GM23248 (cell line): ENCODE data around the gene FOXS1. TPM values are rescaled to one million over a fixed set of nuclear protein-coding genes. Genes with fewer than 3 reads are reported as not detected.

ENCODE experiments used
- DNase-seq: peaks from one replicate; pipeline ENCODE4 v3.0.0-alpha.2; 2015
- H2AFZ ChIP-seq: fragments of 200-600 bp; sonication (generic); 2 replicates; pipeline ENCODE4 v1.6.1; 2016; ENCODE audit warnings: antibody characterized with exemption
- H3F3A ChIP-seq: fragments of 200-600 bp; sonication (generic); 2 replicates; pipeline ENCODE4 v1.6.1; 2016; ENCODE audit warnings: mild to moderate bottlenecking, antibody characterized with exemption, mixed run types; ENCODE audit not compliant: insufficient read depth
- H3K27ac ChIP-seq: fragments of 200-600 bp; sonication (generic); 2 replicates; pipeline ENCODE4 v1.5.1; 2016; ENCODE audit warnings: mild to moderate bottlenecking
- H3K27me3 ChIP-seq: fragments of 200-600 bp; sonication (generic); replicated peaks from 2 replicates; pipeline ENCODE4 v1.6.1; 2016; ENCODE audit warnings: mild to moderate bottlenecking; ENCODE audit not compliant: insufficient read depth
- H3K36me3 ChIP-seq: fragments of 200-600 bp; sonication (generic); 2 replicates; pipeline ENCODE4 v1.6.1; 2016; ENCODE audit warnings: low read depth, mild to moderate bottlenecking
- H3K4me1 ChIP-seq: fragments of 200-600 bp; sonication (generic); 2 replicates; pipeline ENCODE4 v1.6.1; 2016; ENCODE audit warnings: mild to moderate bottlenecking; ENCODE audit not compliant: insufficient read depth
- H3K4me2 ChIP-seq: fragments of 200-600 bp; sonication (generic); one replicate; pipeline ENCODE4 v1.6.1; 2016; ENCODE audit warnings: mild to moderate bottlenecking; ENCODE audit not compliant: unreplicated experiment
- H3K4me3 ChIP-seq: fragments of 200-600 bp; sonication (generic); 2 replicates; pipeline ENCODE4 v1.5.1; 2016; ENCODE audit warnings: mild to moderate bottlenecking
- H3K79me2 ChIP-seq: fragments of 200-600 bp; sonication (generic); 2 replicates; pipeline ENCODE4 v1.6.1; 2016; ENCODE audit warnings: mild to moderate bottlenecking; ENCODE audit not compliant: insufficient read depth
- H3K9ac ChIP-seq: fragments of 200-600 bp; sonication (generic); 2 replicates; pipeline ENCODE4 v1.6.1; 2016; ENCODE audit warnings: mild to moderate bottlenecking
- H3K9me2 ChIP-seq: fragments of 200-600 bp; sonication (generic); 2 replicates; pipeline ENCODE4 v1.6.1; 2016; ENCODE audit warnings: mixed run types, mild to moderate bottlenecking, moderate library complexity; ENCODE audit not compliant: insufficient read depth
- H3K9me3 ChIP-seq: fragments of 200-600 bp; sonication (generic); one replicate; pipeline ENCODE4 v1.6.1; 2017; ENCODE audit warnings: low read depth
- H4K20me1 ChIP-seq: fragments of 200-600 bp; sonication (generic); 2 replicates; pipeline ENCODE4 v1.6.0; 2016; ENCODE audit not compliant: insufficient read depth
- EZH2 ChIP-seq: fragments of 200-600 bp; sonication (generic); IDR thresholded peaks from 2 replicates; pipeline ENCODE4 v1.6.1; 2018; ENCODE audit warnings: antibody characterized with exemption, mild to moderate bottlenecking; ENCODE audit not compliant: insufficient read depth, poor library complexity, severe bottlenecking
- EZH2phosphoT487 ChIP-seq: fragments of 200-600 bp; sonication (generic); IDR thresholded peaks from 2 replicates; pipeline ENCODE4 v1.6.1; 2018; ENCODE audit warnings: antibody characterized with exemption, moderate library complexity, mild to moderate bottlenecking, low read depth; ENCODE audit not compliant: insufficient read depth
- WGBS, 2 experiments: methylation state at CpG; one replicate each; pipeline ENCODE4 v1.1.6; 2015 to 2017; ENCODE audit warnings: low lambda C conversion rate in 2 of 2, low coverage in 1 of 2; ENCODE audit errors: missing lambda C conversion rate in 2 of 2; 5-methylcytosine and 5-hydroxymethylcytosine counted together
- in situ Hi-C: fragments of 300-500 bp; cut with MboI; formaldehyde crosslinking; loops from 2 replicates; pipeline ENCODE4 v1.15.0; 2020
- polyA plus RNA-seq: library from polyadenylated mRNA; unstranded; fragments of >200 nt; fragmentation: Nextera tagmentation; extraction: Ambion mirVana; gene quantifications from 2 replicates; pipeline ENCODE4 v1.2.1, GENCODE V29; 2016
- total RNA-seq: library from RNA; depleted of rRNA; stranded (reverse); fragments of >200 nt; shearing (Covaris generic); gene quantifications from 2 replicates; pipeline ENCODE4 v1.2.3, GENCODE V29; 2014

FOXS1 gene
- total and polyA plus RNA-seq, 2 experiments from 2014 or later, result not detected

DNA sequence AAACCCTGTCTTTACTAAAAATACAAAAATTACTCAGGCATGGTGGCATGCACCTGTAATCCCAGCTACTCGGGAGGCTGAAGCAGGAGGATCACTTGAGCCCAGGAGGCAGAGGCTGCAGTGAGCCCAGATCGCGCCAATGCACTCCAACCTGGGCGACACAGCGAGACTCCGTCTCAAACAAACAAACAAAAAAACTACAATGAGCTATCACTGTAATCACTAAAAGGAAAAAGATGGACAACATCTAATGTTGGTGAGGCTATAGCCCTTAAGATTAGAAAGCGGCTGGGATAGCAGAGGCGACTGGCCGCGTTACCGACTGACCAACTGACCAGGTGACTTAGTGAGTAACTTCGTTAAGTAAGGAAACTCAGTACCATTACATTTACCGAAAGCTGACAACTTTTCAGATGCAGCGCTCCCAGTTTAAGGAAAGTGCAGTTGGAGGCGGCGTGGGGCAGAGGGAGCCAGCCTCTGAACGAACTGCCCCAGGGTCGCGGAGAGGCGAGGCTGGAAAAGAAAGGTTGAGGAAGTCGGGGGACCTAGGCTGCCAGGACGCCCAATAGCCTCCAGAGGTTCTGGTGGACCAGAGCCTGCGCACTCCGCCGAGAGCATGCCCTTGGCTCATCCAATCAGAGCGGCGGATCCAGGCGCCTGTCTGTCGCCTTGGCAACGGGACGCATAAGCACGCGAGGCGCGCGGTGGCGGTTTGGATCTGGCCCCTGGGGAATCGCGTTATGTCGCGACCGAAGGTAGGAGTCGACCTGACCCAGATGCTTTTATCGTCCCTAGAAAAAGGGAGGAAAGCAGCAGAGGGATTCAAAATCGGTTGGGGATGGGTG lies 34.0 kb upstream of the FOXS1 start:
- in situ Hi-C loops, result no loop called here
- H4K20me1 ChIP-seq, result no peaks in the 10 kb centered on the region
- no peaks in the 10 kb centered on the region for H3K9me2 ChIP-seq
- peak overlapping the region; percentile 83 for H3K4me3 ChIP-seq
- no peaks in the 10 kb centered on the region for H3K79me2 ChIP-seq
- H3K27ac ChIP-seq, result peak overlapping the region; percentile 47
- no peak for TF ChIP-seq EZH2
- no peak for TF ChIP-seq EZH2phosphoT487
- no peaks in the 10 kb centered on the region; the same call in 1 of the 2 replicates for H3K27me3 ChIP-seq
- peak overlapping the region; percentile 77 for H3K9ac ChIP-seq
- no peaks in the 10 kb centered on the region for H3K36me3 ChIP-seq
- H3K4me2 ChIP-seq, result peak overlapping the region; percentile 82
- no peaks in the 10 kb centered on the region for H3K9me3 ChIP-seq
- no peaks in the 10 kb centered on the region for H3K4me1 ChIP-seq
- H3F3A ChIP-seq, result no peaks in the 10 kb centered on the region
- peak; percentile 100 for DNase-seq
- WGBS, 2 experiments, result 11 to 12% methylated on average over 43 to 45 of the region's 45 CpGs
- H2AFZ ChIP-seq, result peak overlapping the region; percentile 96

DNA sequence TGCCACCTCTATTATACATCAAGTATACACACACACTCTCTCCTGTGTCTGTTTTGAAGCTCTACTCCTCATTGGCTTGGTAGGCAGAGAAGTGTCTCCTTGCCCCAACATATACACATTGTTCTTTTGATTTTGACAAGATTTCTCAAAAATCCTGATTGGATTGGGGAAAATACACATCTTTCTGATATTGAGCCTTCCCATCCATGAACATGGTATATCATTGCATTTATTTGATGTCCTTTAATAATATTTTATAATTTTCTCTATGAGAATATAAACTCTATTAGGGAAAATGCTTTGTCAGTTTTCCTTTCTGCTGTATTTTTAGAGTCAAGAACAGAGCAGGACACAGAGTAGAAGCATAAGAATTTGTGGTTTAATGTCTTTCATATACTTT lies 32.3 kb upstream of the FOXS1 start:
- no peak overlapping the region for H3K9ac ChIP-seq
- H3K27me3 ChIP-seq, result peaks cover 8% of the 10 kb centered on the region
- no peak overlapping the region for H3K4me2 ChIP-seq
- H3K4me1 ChIP-seq, result no peaks in the 10 kb centered on the region
- H3F3A ChIP-seq, result no peaks in the 10 kb centered on the region
- in situ Hi-C loops, result no loop called here
- no peak for TF ChIP-seq EZH2phosphoT487
- no peak for TF ChIP-seq EZH2
- no peak overlapping the region for H2AFZ ChIP-seq
- no peaks in the 10 kb centered on the region for H3K9me3 ChIP-seq
- H3K27ac ChIP-seq, result no peak overlapping the region
- no peaks in the 10 kb centered on the region for H4K20me1 ChIP-seq
- no peaks in the 10 kb centered on the region for H3K79me2 ChIP-seq
- no peak for DNase-seq
- H3K36me3 ChIP-seq, result no peaks in the 10 kb centered on the region
- no peaks in the 10 kb centered on the region for H3K9me2 ChIP-seq
- no peak overlapping the region for H3K4me3 ChIP-seq

DNA sequence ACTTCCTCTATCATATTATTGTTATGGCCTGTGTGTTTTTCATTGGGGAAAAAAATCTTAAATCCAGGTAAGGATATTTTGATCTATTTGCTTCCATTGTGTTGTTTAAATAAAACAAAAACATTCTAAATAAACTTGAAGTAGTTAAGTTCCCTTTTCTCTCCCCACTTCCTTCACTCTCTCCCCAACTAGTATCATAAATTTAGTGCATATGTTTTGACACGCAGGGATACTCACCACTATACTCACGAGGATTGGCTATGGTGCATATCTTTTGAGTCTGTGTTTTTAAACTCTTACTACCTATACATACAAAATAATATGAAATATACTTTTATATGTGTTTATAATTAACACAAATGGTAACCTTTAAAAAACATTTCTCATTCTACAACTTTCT lies 30.3 kb upstream of the FOXS1 start:
- no peaks in the 10 kb centered on the region for H3F3A ChIP-seq
- H3K27me3 ChIP-seq, result peaks cover 25% of the 10 kb centered on the region
- no peaks in the 10 kb centered on the region for H4K20me1 ChIP-seq
- H3K9me2 ChIP-seq, result no peaks in the 10 kb centered on the region
- no peak overlapping the region for H3K4me2 ChIP-seq
- no peaks in the 10 kb centered on the region for H3K4me1 ChIP-seq
- no peak overlapping the region for H3K27ac ChIP-seq
- WGBS, 2 experiments, result 66 to 72% methylated on average over 2 of the region's 2 CpGs
- no peaks in the 10 kb centered on the region for H3K36me3 ChIP-seq
- TF ChIP-seq EZH2phosphoT487, result no peak
- no peak for TF ChIP-seq EZH2
- no peaks in the 10 kb centered on the region for H3K79me2 ChIP-seq
- in situ Hi-C loops, result no loop called here
- no peak overlapping the region for H3K9ac ChIP-seq
- DNase-seq, result no peak
- no peak overlapping the region for H2AFZ ChIP-seq
- no peaks in the 10 kb centered on the region for H3K9me3 ChIP-seq
- no peak overlapping the region for H3K4me3 ChIP-seq

DNA sequence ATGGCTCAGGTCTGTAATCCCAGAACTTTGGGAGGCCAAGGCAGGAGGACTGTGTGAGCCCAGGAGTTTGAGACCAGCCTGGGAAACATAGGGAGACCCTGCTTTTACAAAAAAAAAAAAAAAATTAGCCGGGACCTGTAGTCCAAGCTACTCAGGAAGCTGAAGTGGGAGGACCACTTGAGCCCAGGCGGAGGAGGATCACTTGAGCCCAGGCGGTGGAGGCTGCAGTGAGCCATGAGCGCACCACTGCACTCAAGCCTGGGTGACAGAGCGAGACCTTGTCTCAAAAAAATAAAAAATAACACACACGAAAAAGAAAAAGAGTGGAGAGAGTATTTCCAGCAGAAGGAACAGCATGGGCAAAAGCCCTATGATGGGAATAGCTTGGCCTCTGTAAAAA lies 27.0 kb upstream of the FOXS1 start:
- H3K9me3 ChIP-seq, result no peaks in the 10 kb centered on the region
- no peak overlapping the region for H3K9ac ChIP-seq
- 53 to 54% methylated on average over 6 of the region's 6 CpGs for WGBS, 2 experiments
- no peaks in the 10 kb centered on the region for H3K36me3 ChIP-seq
- no peaks in the 10 kb centered on the region for H3F3A ChIP-seq
- no peak overlapping the region for H3K4me3 ChIP-seq
- no peaks in the 10 kb centered on the region for H3K79me2 ChIP-seq
- H3K4me2 ChIP-seq, result no peak overlapping the region
- no peak for DNase-seq
- H4K20me1 ChIP-seq, result no peaks in the 10 kb centered on the region
- in situ Hi-C loops, result no loop called here
- no peaks in the 10 kb centered on the region for H3K9me2 ChIP-seq
- peaks cover 47% of the 10 kb centered on the region for H3K27me3 ChIP-seq
- H3K27ac ChIP-seq, result no peak overlapping the region
- no peaks in the 10 kb centered on the region for H3K4me1 ChIP-seq
- no peak overlapping the region for H2AFZ ChIP-seq
- no peak for TF ChIP-seq EZH2phosphoT487
- TF ChIP-seq EZH2, result no peak
